HepG2 (cell line): ENCODE results near the gene POLR1C. TPM values are rescaled to one million over a fixed set of nuclear protein-coding genes. Genes with fewer than 3 reads are reported as not detected.

Experiments used
- ARID2 ChIP-seq: sonication (generic); formaldehyde crosslinking; IDR thresholded peaks from 2 replicates; pipeline ENCODE4 v1.8.1; 2022; ENCODE audit warnings: mild to moderate bottlenecking, missing genetic modification reagents, borderline replicate concordance
- CSRNP1 ChIP-seq: sonication (generic); formaldehyde crosslinking; IDR thresholded peaks from 2 replicates; pipeline ENCODE4 v1.8.1; 2023; ENCODE audit warnings: mild to moderate bottlenecking, missing genetic modification reagents
- ELF3 ChIP-seq: IDR thresholded peaks from 2 replicates; pipeline ENCODE4 v1.6.1; 2016; ENCODE audit warnings: missing genetic modification reagents, missing compliant biosample characterization
- FOXO1 ChIP-seq: sonication (generic); formaldehyde crosslinking; IDR thresholded peaks from 2 replicates; pipeline ENCODE4 v1.4.0; 2020; ENCODE audit warnings: missing genetic modification reagents
- KLF13 ChIP-seq: sonication (generic); formaldehyde crosslinking; IDR thresholded peaks from 2 replicates; pipeline ENCODE4 v1.4.0; 2020; ENCODE audit warnings: mild to moderate bottlenecking, missing genetic modification reagents
- MAX ChIP-seq: IDR thresholded peaks from 2 replicates; pipeline ENCODE4 v1.6.1; 2012; ENCODE audit warnings: inconsistent platforms
- MNT ChIP-seq: fragments of 450-650 bp; IDR thresholded peaks from 2 replicates; pipeline ENCODE4 v1.6.1; 2016
- MTERF4 ChIP-seq: sonication (generic); formaldehyde crosslinking; IDR thresholded peaks from 2 replicates; pipeline ENCODE4 v1.8.0; 2023; ENCODE audit warnings: mild to moderate bottlenecking, missing genetic modification reagents
- NFIC ChIP-seq: IDR thresholded peaks from 2 replicates; pipeline ENCODE4 v1.6.1; 2012; ENCODE audit warnings: mild to moderate bottlenecking, low read length, inconsistent platforms
- NRL ChIP-seq: sonication (generic); formaldehyde crosslinking; IDR thresholded peaks from 2 replicates; pipeline ENCODE4 v1.5.0; 2020; ENCODE audit warnings: missing genetic modification reagents, mild to moderate bottlenecking, moderate library complexity, borderline replicate concordance
- POGK ChIP-seq: sonication (generic); formaldehyde crosslinking; conservative IDR thresholded peaks from 2 replicates; pipeline ENCODE4 v1.8.0; 2022; ENCODE audit warnings: mild to moderate bottlenecking, moderate library complexity, missing genetic modification reagents
- SNAPC2 ChIP-seq: sonication (generic); formaldehyde crosslinking; IDR thresholded peaks from 2 replicates; pipeline ENCODE4 v1.8.1; 2022; ENCODE audit warnings: mild to moderate bottlenecking, missing genetic modification reagents
- SOX5 ChIP-seq: IDR thresholded peaks from 2 replicates; pipeline ENCODE4 v1.6.1; 2016; ENCODE audit warnings: borderline replicate concordance
- TSC22D2 ChIP-seq: sonication (generic); formaldehyde crosslinking; IDR thresholded peaks from 2 replicates; pipeline ENCODE4 v1.5.1; 2020; ENCODE audit warnings: missing genetic modification reagents, mild to moderate bottlenecking, borderline replicate concordance
- ZFX ChIP-seq: sonication (generic); formaldehyde crosslinking; IDR thresholded peaks from 2 replicates; pipeline ENCODE4 v1.4.0; 2020; ENCODE audit warnings: mild to moderate bottlenecking, low read depth, missing genetic modification reagents, moderate library complexity
- ZIK1 ChIP-seq: sonication (generic); formaldehyde crosslinking; IDR thresholded peaks from 2 replicates; pipeline ENCODE4 v1.5.0; 2020; ENCODE audit warnings: mild to moderate bottlenecking, low read depth, missing genetic modification reagents, borderline replicate concordance
- ZNF30 ChIP-seq: sonication (generic); formaldehyde crosslinking; IDR thresholded peaks from 2 replicates; pipeline ENCODE4 v1.5.0; 2020; ENCODE audit warnings: mild to moderate bottlenecking, missing genetic modification reagents
- ZNF326 ChIP-seq: sonication (generic); formaldehyde crosslinking; IDR thresholded peaks from 2 replicates; pipeline ENCODE4 v1.4.0; 2020; ENCODE audit warnings: missing genetic modification reagents, borderline replicate concordance
- ZNF619 ChIP-seq: sonication (generic); formaldehyde crosslinking; IDR thresholded peaks from 2 replicates; pipeline ENCODE4 v1.4.0; 2020; ENCODE audit warnings: mild to moderate bottlenecking, missing genetic modification reagents
- ZNF724P ChIP-seq: sonication (generic); formaldehyde crosslinking; IDR thresholded peaks from 2 replicates; pipeline ENCODE4 v1.8.0; 2022; ENCODE audit warnings: missing genetic modification reagents, borderline replicate concordance
- ZNF777 ChIP-seq: sonication (generic); formaldehyde crosslinking; IDR thresholded peaks from 2 replicates; pipeline ENCODE4 v1.4.0; 2020; ENCODE audit warnings: missing genetic modification reagents
- ZNF891 ChIP-seq: sonication (generic); formaldehyde crosslinking; IDR thresholded peaks from 2 replicates; pipeline ENCODE4 v1.5.0; 2020; ENCODE audit warnings: mild to moderate bottlenecking, missing genetic modification reagents
- polyA plus RNA-seq, 8 experiments: library from polyadenylated mRNA; depleted of rRNA in 3 of 8; stranded (reverse) in 7 of 8; unstranded in 1 of 8; fragments of >200 nt; fragmentation: Illumina TruSeq in 4 of 8; extraction: Trizol in 4 of 8; gene quantifications; 2 replicates each; pipeline versions ENCODE4 v1.2.1 to v1.2.3, GENCODE V29; 2011 to 2016; ENCODE audit warnings: low read depth in 4 of 8, missing spikeins in 1 of 8, mixed read lengths in 1 of 8; ENCODE audit not compliant: insufficient read depth in 1 of 8
- total RNA-seq, 5 experiments: library from RNA; depleted of rRNA; stranded (reverse); fragments of >200 nt; fragmentation: Illumina TruSeq; extraction: Trizol; gene quantifications; 2 replicates each; pipeline ENCODE4 v1.2.3, GENCODE V29; 2016; ENCODE audit warnings: low read depth in 1 of 5

Gene POLR1C
- total and polyA plus RNA-seq, 2 of the 13 experiments (the other 11 are each of a cell fraction or from before 2014, with no cell fraction given): 62.6 to 72.2 TPM

GRCh38 chr6:43509142-43509983, 7.5 kb upstream of the POLR1C start (continued):
- TF ChIP-seq MNT: no peak
- TF ChIP-seq SOX5 (CRISPR knock-in tag): 0 out of 2 replicates have a peak, but pooled peaks have one; percentile 28
- peak; percentile 68 for TF ChIP-seq ZFX
- 0 out of 2 replicates have a peak, but pooled peaks have one; percentile 11 for TF ChIP-seq POGK (CRISPR knock-in tag)
- 0 out of 2 replicates have a peak, but pooled peaks have one; percentile 64 for TF ChIP-seq ZNF30 (CRISPR knock-in tag)
- TF ChIP-seq ELF3: peak; percentile 34; the same call in 1 of the 2 replicates
- 0 out of 2 replicates have a peak, but pooled peaks have one; percentile 36 for TF ChIP-seq TSC22D2 (CRISPR knock-in tag)
- TF ChIP-seq ZNF326 (CRISPR knock-in tag): no peak
- no peak for TF ChIP-seq SNAPC2 (CRISPR knock-in tag)
- TF ChIP-seq FOXO1 (CRISPR knock-in tag): no peak
- TF ChIP-seq ARID2: 0 out of 2 replicates have a peak, but pooled peaks have one; percentile 55
- no peak for TF ChIP-seq ZNF619 (CRISPR knock-in tag)
- peak; percentile 95 for TF ChIP-seq MAX
- peak; percentile 64 for TF ChIP-seq ZNF724P (CRISPR knock-in tag)
- TF ChIP-seq ZNF891 (CRISPR knock-in tag): peak; percentile 66
- peak; percentile 47 for TF ChIP-seq ZNF777 (CRISPR knock-in tag)
- TF ChIP-seq MTERF4: no peak
- 0 out of 2 replicates have a peak, but pooled peaks have one; percentile 16 for TF ChIP-seq NRL (CRISPR knock-in tag)
- TF ChIP-seq NFIC: no peak
- peak; percentile 55; the same call in 1 of the 2 replicates for TF ChIP-seq ZIK1 (CRISPR knock-in tag)
- peak; percentile 96; the same call in 1 of the 2 replicates for TF ChIP-seq KLF13 (CRISPR knock-in tag)
- TF ChIP-seq CSRNP1: 0 out of 2 replicates have a peak, but pooled peaks have one; percentile 20
